GM12878 (cell line): ENCODE measurements around the gene CD72. TPM values are rescaled to one million over a fixed set of nuclear protein-coding genes. Genes with fewer than 3 reads are reported as not detected.

Experiments
- BACH1 ChIP-seq: fragments of 450-650 bp; IDR thresholded peaks from 2 replicates; pipeline ENCODE4 v1.6.1; 2017; ENCODE audit warnings: mild to moderate bottlenecking, borderline replicate concordance
- CBX5 ChIP-seq: sonication (generic); IDR thresholded peaks from 2 replicates; pipeline ENCODE4 v1.6.1; 2016; ENCODE audit warnings: low read depth, moderate library complexity, mild to moderate bottlenecking, inconsistent platforms
- CREM ChIP-seq: IDR thresholded peaks from 2 replicates; pipeline ENCODE4 v1.6.1; 2014; ENCODE audit warnings: antibody characterized with exemption, low read depth
- E4F1 ChIP-seq: fragments of 450-650 bp; IDR thresholded peaks from 2 replicates; pipeline ENCODE4 v1.6.1; 2018; ENCODE audit warnings: borderline replicate concordance, mild to moderate bottlenecking; ENCODE audit not compliant: partially characterized antibody
- EED ChIP-seq: sonication (generic); IDR thresholded peaks from 2 replicates; pipeline ENCODE4 v1.6.1; 2016; ENCODE audit warnings: antibody characterized with exemption, low read depth
- EP300 ChIP-seq, 2 experiments: fragments of 150-350 bp in 1 of 2; IDR thresholded peaks; 2 replicates each; pipeline ENCODE4 v1.6.1; 2011 to 2012; ENCODE audit warnings: low read depth in 2 of 2, low read length in 2 of 2, borderline replicate concordance in 1 of 2, improper control_type of control experiment in 1 of 2, inconsistent platforms in 1 of 2; ENCODE audit not compliant: control insufficient read depth in 1 of 2
- FOS ChIP-seq: IDR thresholded peaks from 3 replicates; pipeline ENCODE4 v1.6.1; 2011; ENCODE audit warnings: borderline replicate concordance; ENCODE audit not compliant: insufficient read length; ENCODE audit errors: extremely low read depth
- GABPA ChIP-seq: IDR thresholded peaks from 2 replicates; pipeline ENCODE4 v1.6.1; 2014; ENCODE audit warnings: antibody characterized with exemption, low read depth, mild to moderate bottlenecking, inconsistent platforms
- HDAC2 ChIP-seq: fragments of 200-600 bp; sonication (generic); IDR thresholded peaks from 2 replicates; pipeline ENCODE4 v1.6.1; 2017
- IRF3 ChIP-seq: fragments of 450-650 bp; IDR thresholded peaks from 2 replicates; pipeline ENCODE4 v1.6.1; 2014; ENCODE audit warnings: mild to moderate bottlenecking
- IRF4 ChIP-seq: IDR thresholded peaks from 2 replicates; pipeline ENCODE4 v1.6.1; 2011; ENCODE audit warnings: low read depth, low read length
- MEF2A ChIP-seq: IDR thresholded peaks from 2 replicates; pipeline ENCODE4 v1.6.1; 2011; ENCODE audit warnings: low read depth, mild to moderate bottlenecking, low read length, moderate library complexity; ENCODE audit not compliant: insufficient read depth
- MTA2 ChIP-seq: fragments of 450-650 bp; IDR thresholded peaks from 2 replicates; pipeline ENCODE4 v1.6.1; 2016; ENCODE audit warnings: low read depth, mild to moderate bottlenecking, moderate library complexity
- NFYA ChIP-seq: IDR thresholded peaks from 2 replicates; pipeline ENCODE4 v1.6.1; 2011; ENCODE audit warnings: low read depth, mild to moderate bottlenecking, low read length, improper control_type of control experiment, borderline replicate concordance
- NKRF ChIP-seq: fragments of 450-650 bp; conservative IDR thresholded peaks from 2 replicates; pipeline ENCODE4 v1.6.1; 2017; ENCODE audit warnings: mild to moderate bottlenecking, moderate library complexity
- POLR2AphosphoS5 ChIP-seq: IDR thresholded peaks from 2 replicates; pipeline ENCODE4 v1.6.1; 2011; ENCODE audit warnings: mild to moderate bottlenecking, low read length, inconsistent platforms
- POU2F2 ChIP-seq: IDR thresholded peaks from 3 replicates; pipeline ENCODE4 v1.6.1; 2011; ENCODE audit warnings: low read depth, mild to moderate bottlenecking, low read length, borderline replicate concordance
- TAF1 ChIP-seq: IDR thresholded peaks from 2 replicates; pipeline ENCODE4 v1.6.1; 2011; ENCODE audit warnings: mild to moderate bottlenecking, low read depth, low read length, borderline replicate concordance
- TCF3 ChIP-seq: IDR thresholded peaks from 2 replicates; pipeline ENCODE4 v1.6.1; 2012; ENCODE audit warnings: low read depth, mild to moderate bottlenecking, low read length, borderline replicate concordance; ENCODE audit not compliant: insufficient read depth
- USF2 ChIP-seq: IDR thresholded peaks from 2 replicates; pipeline ENCODE4 v1.6.1; 2011; ENCODE audit warnings: low read depth, low read length, improper control_type of control experiment, borderline replicate concordance
- WRNIP1 ChIP-seq: IDR thresholded peaks from 2 replicates; pipeline ENCODE4 v1.6.1; 2011; ENCODE audit warnings: low read depth, low read length, improper control_type of control experiment, borderline replicate concordance
- YY1 ChIP-seq: IDR thresholded peaks from 2 replicates; pipeline ENCODE4 v1.6.1; 2011; ENCODE audit warnings: low read depth, mild to moderate bottlenecking, low read length
- ZNF217 ChIP-seq: fragments of 450-650 bp; IDR thresholded peaks from 2 replicates; pipeline ENCODE4 v1.6.1; 2017; ENCODE audit warnings: antibody characterized with exemption, mild to moderate bottlenecking
- polyA plus RNA-seq, 11 experiments: library from polyadenylated mRNA; depleted of rRNA in 4 of 11; unstranded in 6 of 11; stranded (reverse) in 5 of 11; fragments of >200 nt; fragmentation: Nextera tagmentation in 4 of 11; fragmentation: Illumina TruSeq in 1 of 11; extraction: Ambion mirVana in 4 of 11; extraction: Trizol in 1 of 11; gene quantifications; 1 replicate in 1 of 11; 2 replicates in 10 of 11; pipeline versions ENCODE4 v1.2.1 to v1.2.3, GENCODE V29; 2011 to 2016; ENCODE audit warnings: inconsistent platforms in 2 of 11, missing spikeins in 2 of 11, low read depth in 1 of 11
- total RNA-seq, 4 experiments: library from RNA; depleted of rRNA in 3 of 4; stranded (reverse); fragments of >200 nt in 3 of 4; fragmentation: Illumina TruSeq in 1 of 4; extraction: Trizol in 1 of 4; gene quantifications; 2 replicates each; pipeline versions ENCODE4 v1.2.1 to v1.2.3, GENCODE V29; 2013 to 2021

Gene CD72
- total and polyA plus RNA-seq, 10 of the 15 experiments (the other 5 are each of a cell fraction or from before 2014, with no cell fraction given): 2.1 to 14.2 (median 4.4) TPM

- TF ChIP-seq NKRF (peak; percentile 96), NFYA (no peak), ZNF217 (no peak), FOS (no peak), MTA2 (no peak), CBX5 (no peak), GABPA (no peak), TCF3 (peak; percentile 20; the same call in 1 of the 2 replicates), POLR2AphosphoS5 (peak; percentile 25; the same call in 1 of the 2 replicates), YY1 (peak; percentile 47; the same call in 1 of the 2 replicates), CREM (peak; percentile 26; the same call in 1 of the 2 replicates), E4F1 (peak; percentile 14), EP300 (IDR thresholded peaks at IDR 0.05; ENCODE audit: borderline replicate concordance in 1 of 2, control insufficient read depth in 1 of 2, low read depth in 2 of 2, low read length in 2 of 2) (no peak), BACH1 (peak; percentile 36; the same call in 1 of the 2 replicates), WRNIP1 (no peak), IRF4 (no peak), USF2 (no peak), IRF3 (no peak), TAF1 (no peak; the same call in 1 of the 2 replicates), POU2F2 (no peak; the same call in 2 of the 3 replicates), MEF2A (no peak), HDAC2 (no peak), EED (peak; percentile 56)
These were observed 46.6 kb upstream of the CD72 start, which contains the start of gene ARHGEF39 (continued) for GRCh38 chr9:35664531-35665470.
